Stimulated activated CD4-positive, alpha-beta T cell treated with anti-CD3 and anti-CD28 coated beads, Interleukin-2, amount 100 ng/mL, for 24 hours (primary cell): ENCODE results near the gene ZNF195.
"Not testable (repeated sequence)": the region's sequence is repeated elsewhere in the genome, so short reads cannot be mapped to it uniquely, and the experiment has no call there.

Source experiments
- DNase-seq, 2 donors: peaks; one replicate each; pipeline ENCODE4 v3.0.0-alpha.2; 2020

ZNF195 gene

GRCh38 chr11:3346587-3346986 is 32.4 kb downstream of the ZNF195 start:
- DNase-seq: no peak

GRCh38 chr11:3345736-3346135 is 33.2 kb downstream of the ZNF195 start:
- DNase-seq: no peak

GRCh38 chr11:3344327-3345174 is 34.4 kb downstream of the ZNF195 start:
- DNase-seq: no peak

GRCh38 chr11:3342709-3343108 is 36.2 kb downstream of the ZNF195 start:
- no peak for DNase-seq

DNA sequence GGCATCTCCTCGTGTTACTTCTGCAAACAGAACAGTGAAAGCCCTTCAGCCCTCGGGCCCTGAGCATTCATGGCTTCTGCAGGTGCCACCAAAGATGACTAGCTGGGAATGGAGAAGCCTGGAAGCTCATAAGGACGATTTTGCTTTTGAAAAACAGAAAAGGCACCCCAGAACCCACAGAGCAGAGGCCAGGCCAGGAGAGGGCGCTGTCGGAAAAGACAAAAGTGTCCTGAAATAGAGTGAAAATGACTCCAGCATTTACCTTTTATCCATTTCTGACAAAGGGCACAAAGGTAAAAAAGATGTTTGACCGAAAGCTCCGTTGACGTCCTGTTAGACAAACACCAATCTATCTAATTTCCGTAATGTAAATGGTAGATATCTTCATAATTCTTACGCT is 37.6 kb downstream of the ZNF195 start:
- peak; percentile 80 for DNase-seq

DNA sequence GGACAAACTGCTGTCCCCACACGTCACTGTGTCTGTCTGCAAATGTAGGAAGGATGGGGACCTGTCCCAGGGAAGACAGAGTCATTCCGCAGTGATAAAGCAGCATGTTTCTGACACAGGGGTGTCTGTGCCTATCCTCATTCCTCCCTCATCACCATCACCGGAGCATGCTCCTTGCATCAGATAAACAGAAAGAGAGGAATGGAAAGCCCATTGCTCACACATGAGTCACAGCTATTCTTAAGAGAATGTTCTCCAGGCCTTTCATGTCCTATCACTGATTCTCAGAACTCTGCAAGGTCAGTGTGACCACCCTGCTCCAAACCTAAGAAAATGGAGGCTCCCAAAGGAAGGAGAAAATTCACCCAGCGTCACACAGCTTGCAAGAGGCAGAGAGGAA is 38.9 kb downstream of the ZNF195 start:
- no peak for DNase-seq

DNA sequence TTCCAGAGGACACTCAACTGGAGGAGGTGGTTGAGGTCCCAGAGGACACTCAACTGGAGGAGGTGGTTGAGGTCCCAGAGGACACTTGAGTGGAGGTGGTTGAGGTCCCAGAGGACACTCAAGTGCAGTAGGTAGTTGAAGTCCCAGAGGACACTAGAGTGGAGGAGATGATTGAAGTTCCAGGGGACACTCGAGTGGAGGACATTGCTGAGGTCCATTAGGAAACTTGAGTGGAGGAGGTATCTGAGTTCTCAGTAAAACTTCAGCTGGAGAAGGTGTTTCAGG is 39.7 kb downstream of the ZNF195 start:
- DNase-seq: no peak

- no peak for DNase-seq
These were observed 40.2 kb downstream of the ZNF195 start for GRCh38 chr11:3338569-3339339.

DNA sequence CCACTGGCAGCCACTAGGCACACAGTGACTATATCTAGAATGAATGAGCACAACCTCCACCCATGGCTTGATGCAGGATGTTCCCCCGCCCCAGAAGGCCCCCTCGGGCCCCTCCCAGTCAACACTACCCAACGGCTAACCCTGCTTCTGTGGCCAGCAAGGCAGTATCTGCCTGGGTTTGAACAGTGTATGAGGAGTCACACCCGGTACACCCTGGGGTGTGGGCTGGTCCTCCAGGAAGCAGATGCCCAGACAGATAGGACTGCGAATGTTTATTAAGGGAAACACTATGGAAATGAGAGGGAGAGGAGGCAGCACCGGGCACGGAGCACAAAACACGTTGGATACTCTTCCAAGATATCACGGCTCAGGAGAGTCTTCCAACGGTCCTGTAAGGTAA is 42.5 kb downstream of the ZNF195 start:
- DNase-seq: not testable (repeated sequence)

DNA sequence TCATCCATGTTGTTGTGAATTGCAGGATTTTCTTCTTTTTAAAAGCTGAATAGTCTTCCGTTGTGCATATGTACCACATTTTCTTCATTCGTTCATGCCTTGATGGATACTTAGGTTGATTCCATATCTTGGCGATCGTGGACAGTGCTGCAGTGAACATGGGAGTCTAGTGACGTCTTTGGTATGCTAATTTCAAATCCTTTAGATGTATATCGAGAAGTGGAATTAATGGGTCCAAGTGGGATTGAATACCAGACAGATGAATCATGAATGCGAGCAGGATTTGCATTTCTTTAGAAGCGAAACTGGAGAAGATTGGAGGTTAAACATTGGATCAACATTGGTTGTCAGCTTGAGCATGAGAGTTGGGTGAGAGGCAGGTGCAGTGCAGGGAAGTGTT is 45.8 kb downstream of the ZNF195 start:
- not testable (repeated sequence) for DNase-seq

GRCh38 chr11:3331078-3331477 is 47.9 kb downstream of the ZNF195 start:
- not testable (repeated sequence) for DNase-seq

DNA sequence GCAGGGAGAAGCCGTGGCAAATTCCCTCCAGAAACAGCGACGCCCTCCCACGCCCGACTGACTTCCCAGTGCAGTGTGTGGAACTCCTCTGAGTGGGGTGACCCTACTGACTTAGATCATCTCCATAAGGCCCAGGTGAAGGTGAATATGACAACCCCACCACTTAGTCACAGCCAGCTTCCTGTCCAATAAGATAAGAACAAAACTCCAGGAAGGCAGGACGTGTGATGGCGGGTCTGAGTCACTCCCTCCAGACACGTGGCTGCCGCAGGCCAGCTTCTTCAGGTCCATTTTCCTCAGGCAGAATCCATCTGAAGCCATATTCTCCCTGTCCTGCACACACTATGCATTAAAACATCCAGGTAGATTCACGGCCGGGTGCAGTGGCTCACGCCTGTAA is 48.9 kb downstream of the ZNF195 start:
- not testable (repeated sequence) for DNase-seq

DNA sequence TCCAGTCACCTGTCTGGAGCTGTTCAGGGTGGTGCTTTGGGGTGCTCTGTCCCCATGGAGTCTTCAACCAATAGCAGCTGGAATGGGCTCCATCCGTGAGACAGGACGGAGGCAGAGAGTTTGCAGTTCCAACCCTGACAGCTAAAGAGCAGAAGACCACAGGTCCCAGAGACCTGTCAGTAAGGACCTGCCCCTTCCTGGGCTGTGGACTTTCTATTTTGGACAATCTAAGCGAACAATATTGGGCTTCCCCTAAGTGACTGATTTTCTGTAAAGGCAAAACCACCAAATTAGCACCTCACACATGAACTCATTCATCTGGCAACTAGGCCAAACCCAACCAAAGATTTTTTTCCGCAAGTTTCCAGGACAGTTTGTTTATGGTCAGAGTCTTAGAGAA is 50.4 kb downstream of the ZNF195 start:
- not testable (repeated sequence) for DNase-seq

- DNase-seq: not testable (repeated sequence)
These were observed 52.5 kb downstream of the ZNF195 start for GRCh38 chr11:3326450-3326849.

DNA sequence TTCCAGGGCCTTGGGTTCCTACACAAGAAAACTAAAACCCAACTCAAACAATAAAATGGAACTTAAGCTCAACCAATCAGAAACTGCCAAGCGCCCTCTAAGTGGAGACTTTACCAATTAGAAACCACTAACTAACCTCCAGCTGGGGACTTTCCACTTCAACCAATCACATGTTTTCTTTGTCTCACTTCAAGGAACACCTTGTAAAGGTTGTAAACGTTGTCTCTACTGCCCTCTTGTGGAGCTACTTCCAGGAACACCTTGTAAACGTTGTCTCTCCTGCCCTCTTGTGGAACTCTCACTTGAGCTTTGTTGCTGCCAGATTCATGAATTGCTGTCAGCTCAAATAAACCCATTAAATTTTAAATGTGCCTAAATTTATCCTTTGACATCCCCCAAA is 54.2 kb downstream of the ZNF195 start:
- DNase-seq: not testable (repeated sequence)
